ENCODE data around the gene ADA.
"Not testable (repeated sequence)": the region's sequence is repeated elsewhere in the genome, so short reads cannot be mapped to it uniquely, and the experiment has no call there.

Gene ADA

DNA sequence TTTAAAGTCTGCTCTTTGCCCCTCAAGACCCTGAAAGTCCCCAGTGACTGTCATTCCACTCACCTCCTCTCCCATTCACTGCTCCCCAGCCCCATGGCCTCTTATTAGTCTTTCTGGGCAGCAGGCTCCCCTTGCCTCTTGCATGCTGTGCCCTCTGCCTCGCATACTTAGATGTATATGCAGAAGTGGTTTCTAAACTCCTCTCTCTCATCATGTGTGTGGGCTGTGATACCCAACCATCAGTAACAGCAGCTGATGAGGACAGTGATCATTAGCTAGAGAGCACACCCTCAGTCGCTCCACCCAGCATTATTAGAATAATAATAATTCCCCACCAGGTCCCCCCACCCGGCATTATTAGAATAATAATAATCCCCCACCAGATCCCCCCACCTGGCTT lies 54.6 kb downstream of the ADA start:
- no peak for TF ChIP-seq CTCF (conservative IDR thresholded peaks at IDR 0.05)

GRCh38 chr20:44596010-44596409 lies 55.5 kb downstream of the ADA start:
- TF ChIP-seq CTCF (conservative IDR thresholded peaks at IDR 0.05): no peak
- no peak overlapping the region for H3K27ac ChIP-seq

More for the DNA sequence above, 54.6 kb downstream of the ADA start:
- no peak overlapping the region for H3K27ac ChIP-seq

- no peak for TF ChIP-seq CTCF (conservative IDR thresholded peaks at IDR 0.05)
- H3K27ac ChIP-seq: no peak overlapping the region
Measured at GRCh38 chr20:44594730-44595129, 56.8 kb downstream of the ADA start.

GRCh38 chr20:44593751-44594150 lies 57.7 kb downstream of the ADA start:
- no peak overlapping the region for H3K27ac ChIP-seq
- TF ChIP-seq CTCF (conservative IDR thresholded peaks at IDR 0.05): no peak

DNA sequence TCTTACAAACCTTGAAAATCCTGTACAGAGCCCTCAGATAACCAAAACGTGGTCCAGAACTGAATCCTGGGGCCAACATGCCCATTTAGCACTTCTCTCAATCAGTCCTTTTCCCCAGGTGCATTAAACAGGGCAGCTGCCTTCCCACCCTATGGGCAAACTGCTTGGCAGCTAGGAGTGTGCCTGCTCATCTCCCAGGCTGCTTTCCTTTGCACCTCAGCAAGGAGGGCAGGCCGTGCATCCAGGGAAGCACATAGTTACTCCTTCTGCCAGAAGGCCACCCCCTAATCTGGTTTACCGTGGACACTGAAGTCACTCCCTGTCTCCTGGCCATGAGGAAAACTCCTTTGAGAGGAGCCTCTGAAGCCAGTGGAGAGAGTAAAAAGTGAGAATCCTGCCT lies 59.1 kb downstream of the ADA start:
- H3K27ac ChIP-seq: no peak overlapping the region
- no peak for TF ChIP-seq CTCF (conservative IDR thresholded peaks at IDR 0.05)

DNA sequence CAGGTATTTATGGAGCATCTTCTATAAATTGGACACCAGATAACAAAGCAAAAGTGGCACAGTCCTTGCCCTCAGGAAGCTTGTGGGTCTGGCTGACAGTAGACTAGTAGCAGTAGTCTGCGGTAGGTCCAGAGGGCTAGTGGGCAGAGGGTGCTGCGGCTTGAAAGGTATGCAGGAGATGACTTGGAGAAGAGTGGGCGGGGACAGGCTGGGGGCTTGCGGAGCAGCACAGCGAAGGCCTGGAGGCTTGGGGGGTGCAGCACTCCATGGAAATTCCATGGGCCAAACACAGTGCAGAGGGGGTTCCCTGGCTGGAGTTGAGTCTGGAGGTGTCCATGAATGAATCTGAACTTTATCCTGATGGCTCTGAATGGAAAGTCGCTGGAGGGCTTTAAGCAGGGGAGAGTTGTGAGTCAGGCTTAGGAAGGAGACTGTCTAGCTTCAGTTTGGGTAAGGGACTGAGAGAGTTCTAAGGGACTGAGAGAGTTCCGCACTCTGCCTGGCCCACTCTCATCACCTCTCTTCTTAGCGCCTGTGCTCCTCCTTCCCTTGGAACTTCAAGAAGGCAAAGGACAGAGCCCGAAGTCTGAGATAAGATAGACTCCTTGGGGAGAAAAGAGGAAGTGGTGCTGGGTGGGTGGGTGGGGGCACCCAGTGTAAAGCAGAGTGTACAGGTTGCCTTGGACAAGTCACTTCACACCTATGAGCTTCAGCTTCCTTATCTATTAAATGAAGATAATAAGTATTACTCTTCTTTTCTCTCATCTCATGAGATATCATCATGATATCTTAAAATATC lies 60.3 kb downstream of the ADA start:
- TF ChIP-seq CTCF (conservative IDR thresholded peaks at IDR 0.05): no peak
- no peak overlapping the region for H3K27ac ChIP-seq

- H3K27ac ChIP-seq: no peak overlapping the region
- no peak for TF ChIP-seq CTCF (conservative IDR thresholded peaks at IDR 0.05)
Measured at GRCh38 chr20:44589537-44589936, 62.0 kb downstream of the ADA start.

DNA sequence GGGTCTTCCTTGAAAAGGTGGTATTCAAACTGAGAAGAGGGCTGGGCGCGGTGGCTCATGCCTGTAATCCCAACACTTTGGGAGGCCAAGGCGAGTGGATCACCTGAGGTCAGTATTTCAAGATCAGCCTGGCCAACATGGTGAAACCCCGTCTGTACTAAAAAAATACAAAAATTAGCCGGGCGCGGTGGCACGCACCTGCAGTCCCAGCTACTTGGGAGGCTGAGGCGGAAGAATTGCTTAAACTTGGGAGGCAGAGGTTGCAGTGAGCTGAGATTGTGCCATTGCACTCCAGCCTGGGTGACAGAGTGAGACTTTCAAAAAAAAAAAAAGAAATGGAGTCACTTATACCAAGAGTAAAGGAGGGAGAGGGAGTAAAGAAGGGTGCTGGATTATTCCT lies 63.2 kb downstream of the ADA start:
- H3K27ac ChIP-seq: not testable (repeated sequence)
